Gastroesophageal sphincter (tissue), 4 donors: ENCODE data around the gene PDXK. TPM values are rescaled to one million over a fixed set of nuclear protein-coding genes. Genes with fewer than 3 reads are reported as not detected.

Source experiments
- ATAC-seq: fragments of 150-250 bp; one replicate; pipeline ENCODE4 v1.9.1; 2016; ENCODE audit warnings: mild to moderate bottlenecking, moderate library complexity
- H3K27ac ChIP-seq, 4 donors: fragments of 200-600 bp; sonication (generic) in 3 of 4; 1 replicate in 3 of 4; 2 replicates in 1 of 4; pipeline ENCODE4 v1.5.1; 2016 to 2019
- H3K27me3 ChIP-seq: fragments of 200-600 bp; sonication (generic); one replicate; pipeline ENCODE4 v1.5.1; 2019
- H3K36me3 ChIP-seq, 2 donors: fragments of 200-600 bp; sonication (generic); one replicate each; pipeline ENCODE4 v1.5.1; 2019; ENCODE audit warnings: control low read depth in 1 of 2
- H3K4me1 ChIP-seq, 3 donors: fragments of 200-600 bp; sonication (generic); 1 replicate in 2 of 3; 2 replicates in 1 of 3; pipeline ENCODE4 v1.5.1; 2016 to 2019; ENCODE audit warnings: control low read depth in 2 of 3
- H3K4me3 ChIP-seq, 2 donors: fragments of 200-600 bp; sonication (generic); one replicate each; pipeline ENCODE4 v1.5.1; 2019; ENCODE audit warnings: mild to moderate bottlenecking in 1 of 2, moderate library complexity in 1 of 2
- H3K9me3 ChIP-seq, 3 donors: fragments of 200-600 bp; sonication (generic); one replicate each; pipeline ENCODE4 v1.5.1; 2017 to 2019; ENCODE audit warnings: control low read depth in 2 of 3
- EP300 ChIP-seq: sonication (generic); formaldehyde crosslinking; IDR thresholded peaks from one replicate; pipeline ENCODE4 v1.6.1; 2017; ENCODE audit warnings: antibody characterized with exemption, mild to moderate bottlenecking
- POLR2A ChIP-seq, 2 donors: fragments of 450-650 bp; IDR thresholded peaks; one replicate each; pipeline ENCODE4 v1.6.1; 2017; ENCODE audit warnings: antibody characterized with exemption in 2 of 2, mild to moderate bottlenecking in 2 of 2, moderate library complexity in 1 of 2
- POLR2AphosphoS5 ChIP-seq: sonication (generic); formaldehyde crosslinking; IDR thresholded peaks from one replicate; pipeline ENCODE4 v1.6.1; 2017; ENCODE audit warnings: antibody characterized with exemption
- WGBS, 2 donors: methylation state at CpG; one replicate each; pipeline ENCODE4 v1.1.5; 2018; ENCODE audit warnings: low coverage in 1 of 2; 5-methylcytosine and 5-hydroxymethylcytosine counted together
- total RNA-seq, 4 donors: library from RNA; depleted of rRNA; stranded (reverse); fragments of >200 nt; gene quantifications; one replicate each; pipeline ENCODE4 v1.1.0, GENCODE V29; 2016
- TF ChIP-seq, protein P1 (sequence below), 4 experiments: fragments of 200-600 bp in 2 of 4; fragments of 450-650 bp in 2 of 4; sonication (generic) in 1 of 4; IDR thresholded peaks; one replicate each; pipeline ENCODE4 v1.5.1; 2017 to 2019; ENCODE audit warnings: antibody characterized with exemption in 4 of 4, mild to moderate bottlenecking in 2 of 4, moderate library complexity in 2 of 4

PDXK gene
- total RNA-seq, 4 donors from 2014 or later, result 24.4 to 42.2 (median 33.0) TPM

DNA sequence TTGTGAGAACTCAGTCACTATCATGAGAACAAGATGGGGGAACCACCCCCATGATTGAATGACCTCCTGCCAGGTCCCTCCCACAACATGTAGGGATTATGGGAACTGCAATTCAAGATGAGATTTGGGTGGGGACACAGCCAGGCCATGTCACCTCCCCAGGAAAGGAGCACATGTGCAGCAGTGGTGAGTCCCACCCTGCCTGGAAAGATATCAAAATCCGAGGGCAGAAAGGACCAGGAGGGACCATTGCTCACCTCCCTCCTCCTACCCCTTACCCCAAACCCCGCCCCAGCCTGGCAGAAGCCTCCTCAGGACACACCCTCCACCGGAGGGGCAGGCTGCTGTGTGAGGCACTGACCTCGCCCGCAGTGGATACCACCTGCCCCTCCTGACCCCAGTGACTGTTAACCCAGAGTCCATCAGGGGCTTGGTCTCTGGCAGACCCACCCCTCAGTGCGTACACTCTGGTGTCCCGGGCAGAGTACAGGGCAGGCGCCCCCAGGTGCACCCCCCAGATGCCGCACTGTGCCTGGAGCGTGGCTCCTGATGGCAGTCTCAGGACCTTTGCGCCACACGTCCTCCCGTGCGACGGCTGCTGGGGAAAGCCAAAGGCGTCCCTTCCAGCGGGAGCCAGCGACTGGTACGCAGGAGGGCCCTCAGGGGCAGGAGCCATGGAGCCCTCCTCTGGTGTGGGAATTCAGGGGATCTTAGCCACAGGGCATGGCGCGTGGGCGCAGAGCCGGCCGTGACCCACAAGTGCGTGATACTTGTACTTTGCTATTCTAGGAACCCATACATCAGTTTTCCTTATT lies 20.9 kb downstream of the PDXK start:
- peak overlapping the region in 2 of 4 donors; percentile 61 to 72 for H3K27ac ChIP-seq
- no peaks in the 10 kb centered on the region for H3K27me3 ChIP-seq
- H3K36me3 ChIP-seq, result peaks cover 0 to 60% of the 10 kb centered on the region in 2 donors
- H3K9me3 ChIP-seq, result no peaks in the 10 kb centered on the region
- peaks cover 0 to 18% (median 0%) of the 10 kb centered on the region in 3 donors for H3K4me1 ChIP-seq
- WGBS, 2 donors, result 85% methylated on average over 4 of the region's 25 CpGs; no CpG with 5 or more reads in 1 of the 2 donors
- ATAC-seq, result no peak
- no peak overlapping the region for H3K4me3 ChIP-seq
- TF ChIP-seq EP300, result no peak
- no peak for TF ChIP-seq POLR2AphosphoS5
- TF ChIP-seq, protein P1, sequence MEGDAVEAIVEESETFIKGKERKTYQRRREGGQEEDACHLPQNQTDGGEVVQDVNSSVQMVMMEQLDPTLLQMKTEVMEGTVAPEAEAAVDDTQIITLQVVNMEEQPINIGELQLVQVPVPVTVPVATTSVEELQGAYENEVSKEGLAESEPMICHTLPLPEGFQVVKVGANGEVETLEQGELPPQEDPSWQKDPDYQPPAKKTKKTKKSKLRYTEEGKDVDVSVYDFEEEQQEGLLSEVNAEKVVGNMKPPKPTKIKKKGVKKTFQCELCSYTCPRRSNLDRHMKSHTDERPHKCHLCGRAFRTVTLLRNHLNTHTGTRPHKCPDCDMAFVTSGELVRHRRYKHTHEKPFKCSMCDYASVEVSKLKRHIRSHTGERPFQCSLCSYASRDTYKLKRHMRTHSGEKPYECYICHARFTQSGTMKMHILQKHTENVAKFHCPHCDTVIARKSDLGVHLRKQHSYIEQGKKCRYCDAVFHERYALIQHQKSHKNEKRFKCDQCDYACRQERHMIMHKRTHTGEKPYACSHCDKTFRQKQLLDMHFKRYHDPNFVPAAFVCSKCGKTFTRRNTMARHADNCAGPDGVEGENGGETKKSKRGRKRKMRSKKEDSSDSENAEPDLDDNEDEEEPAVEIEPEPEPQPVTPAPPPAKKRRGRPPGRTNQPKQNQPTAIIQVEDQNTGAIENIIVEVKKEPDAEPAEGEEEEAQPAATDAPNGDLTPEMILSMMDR (IDR thresholded peaks at IDR 0.05), result no peak
- TF ChIP-seq POLR2A (IDR thresholded peaks at IDR 0.05), result no peak

DNA sequence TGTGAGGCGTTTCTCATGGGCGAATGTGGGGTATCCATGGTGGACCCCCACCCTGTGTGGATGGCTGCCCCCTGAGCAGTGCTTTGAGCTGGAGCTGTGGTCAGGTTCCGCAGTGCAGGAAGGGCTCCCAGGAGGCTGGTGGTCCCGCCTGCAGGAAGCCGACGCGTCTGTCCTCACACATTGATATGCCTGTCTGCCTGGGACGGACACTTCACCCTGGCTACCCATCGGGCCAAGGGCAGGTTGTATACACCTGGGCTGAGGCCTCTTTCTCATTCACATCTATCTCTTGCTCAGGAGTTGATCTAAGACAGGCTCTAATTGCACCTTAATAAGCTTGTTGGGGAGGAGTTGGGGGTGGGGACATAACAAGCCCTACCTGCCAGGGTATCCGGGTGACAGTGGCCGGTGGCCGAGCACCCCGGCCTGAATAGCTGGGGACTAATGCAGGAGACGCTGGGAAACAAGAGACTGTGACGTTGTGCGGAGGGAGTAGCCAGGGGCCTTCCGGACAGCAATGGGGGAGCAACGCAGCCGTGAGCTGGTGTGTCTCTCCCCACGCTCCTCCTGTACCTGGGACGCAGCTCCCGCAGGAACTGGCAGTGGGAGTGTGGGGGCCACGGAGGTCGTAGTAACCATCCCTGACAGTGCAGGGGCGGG lies 21.7 kb downstream of the PDXK start:
- no peaks in the 10 kb centered on the region for H3K9me3 ChIP-seq
- TF ChIP-seq POLR2AphosphoS5 (no peak), POLR2A (IDR thresholded peaks at IDR 0.05) (no peak), EP300 (no peak)
- TF ChIP-seq, protein P1 (IDR thresholded peaks at IDR 0.05), result no peak
- WGBS, 2 donors, result 12% methylated on average over 5 of the region's 25 CpGs; no CpG with 5 or more reads in 1 of the 2 donors
- peaks cover 0 to 63% of the 10 kb centered on the region in 2 donors for H3K36me3 ChIP-seq
- peak; percentile 67 for ATAC-seq
- H3K4me3 ChIP-seq, result no peak overlapping the region
- peaks cover 0 to 10% (median 0%) of the 10 kb centered on the region in 3 donors for H3K4me1 ChIP-seq
- H3K27ac ChIP-seq, result peak overlapping the region in 3 of 4 donors; percentile 61 to 72 (median 69)
- H3K27me3 ChIP-seq, result no peaks in the 10 kb centered on the region

DNA sequence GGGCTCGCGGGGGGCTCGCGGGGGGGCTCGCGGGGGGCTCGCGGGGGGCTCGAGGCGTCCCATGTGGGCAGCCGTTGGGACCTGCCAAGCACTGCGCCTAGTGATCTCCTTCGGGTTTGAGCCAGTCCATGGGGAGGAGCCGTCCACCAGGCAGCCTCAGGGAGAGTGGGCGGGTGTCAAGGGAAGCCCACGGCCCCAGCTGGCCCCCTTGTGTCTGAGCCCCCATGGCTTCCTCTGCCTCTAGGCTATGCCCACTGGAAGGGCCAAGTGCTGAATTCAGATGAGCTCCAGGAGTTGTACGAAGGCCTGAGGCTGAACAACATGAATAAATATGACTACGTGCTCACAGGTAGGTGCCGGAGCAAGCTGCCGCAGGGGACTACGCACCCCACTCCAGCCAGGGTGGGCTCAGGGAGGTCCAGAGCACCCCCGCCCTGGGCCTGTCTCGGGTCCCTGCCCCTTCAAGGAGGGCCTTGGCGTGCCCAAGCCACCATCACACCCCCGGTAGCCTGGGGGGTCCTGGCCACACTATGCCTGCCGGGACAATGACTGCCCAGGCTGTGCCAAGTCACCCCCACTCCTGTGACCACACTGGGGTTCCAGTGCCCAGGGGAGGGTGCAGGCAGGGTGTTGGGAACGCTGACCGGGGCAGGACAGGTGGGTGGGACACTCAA lies 22.6 kb downstream of the PDXK start:
- Histone ChIP-seq H3K27ac (peak overlapping the region in 1 of 4 donors; percentile 44), H3K4me3 (no peak overlapping the region), H3K9me3 (no peaks in the 10 kb centered on the region), H3K4me1 (peaks cover 0 to 4% (median 0%) of the 10 kb centered on the region in 3 donors), H3K27me3 (no peaks in the 10 kb centered on the region), H3K36me3 (peaks cover 0 to 66% of the 10 kb centered on the region in 2 donors)
- ATAC-seq, result no peak
- TF ChIP-seq, protein P1 (IDR thresholded peaks at IDR 0.05), result no peak
- no peak for TF ChIP-seq EP300
- TF ChIP-seq POLR2A (IDR thresholded peaks at IDR 0.05), result no peak
- TF ChIP-seq POLR2AphosphoS5, result no peak
- WGBS, 2 donors, result 88% methylated on average over 2 of the region's 28 CpGs; no CpG with 5 or more reads in 1 of the 2 donors

DNA sequence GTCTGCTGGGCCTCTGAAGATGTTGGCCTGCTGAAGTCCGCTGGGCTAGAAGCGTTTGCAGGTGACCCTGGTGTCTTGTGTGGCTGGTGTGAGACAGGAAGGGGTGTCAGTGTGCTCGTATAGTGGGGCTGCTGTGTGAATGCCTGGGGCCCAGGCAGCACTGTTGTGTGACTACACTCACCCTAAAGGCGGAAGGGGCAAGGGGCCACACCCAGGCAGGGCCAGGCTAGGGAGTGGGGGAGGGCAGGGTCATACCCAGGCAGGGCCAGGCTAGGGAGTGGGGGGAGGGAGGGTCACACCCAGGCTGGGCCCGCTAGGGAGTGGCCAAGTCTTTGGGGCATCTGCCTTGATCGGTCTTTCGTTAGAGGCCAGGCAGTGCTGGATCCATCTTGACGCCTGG lies 25.0 kb downstream of the PDXK start:
- Histone ChIP-seq H3K27me3 (no peaks in the 10 kb centered on the region), H3K27ac (no peak overlapping the region), H3K9me3 (no peaks in the 10 kb centered on the region), H3K4me1 (peaks cover 0 to 4% (median 0%) of the 10 kb centered on the region in 3 donors), H3K4me3 (no peak overlapping the region), H3K36me3 (peaks cover 0 to 73% of the 10 kb centered on the region in 2 donors)
- TF ChIP-seq POLR2AphosphoS5 (no peak), POLR2A (IDR thresholded peaks at IDR 0.05) (no peak), EP300 (no peak)
- TF ChIP-seq, protein P1 (IDR thresholded peaks at IDR 0.05), result no peak
- WGBS, 2 donors, result no CpG with 5 or more reads among the region's 8 CpGs
- ATAC-seq, result no peak
